Neural progenitor cell (in vitro differentiated cells): Measurements from ENCODE around the gene SVIP. TPM values are rescaled to one million over a fixed set of nuclear protein-coding genes. Genes with fewer than 3 reads are reported as not detected.

Experiments
- DNase-seq: peaks from one replicate; pipeline ENCODE4 v3.0.0-alpha.2; 2016; ENCODE audit warnings: low spot score
- H2AFZ ChIP-seq: fragments of 200-600 bp; sonication (generic); replicated peaks from 2 replicates; pipeline ENCODE4 v1.6.1; 2016; ENCODE audit warnings: antibody characterized with exemption
- H3F3A ChIP-seq: fragments of 200-600 bp; sonication (generic); 2 replicates; pipeline ENCODE4 v1.6.1; 2016; ENCODE audit warnings: antibody characterized with exemption, low read depth
- H3K27ac ChIP-seq: fragments of 200-600 bp; sonication (generic); 2 replicates; pipeline ENCODE4 v1.5.1; 2016; ENCODE audit warnings: mild to moderate bottlenecking
- H3K27me3 ChIP-seq: fragments of 200-600 bp; sonication (generic); 2 replicates; pipeline ENCODE4 v1.6.1; 2016; ENCODE audit warnings: mild to moderate bottlenecking, moderate library complexity
- H3K36me3 ChIP-seq: fragments of 200-600 bp; sonication (generic); 2 replicates; pipeline ENCODE4 v1.5.1; 2016
- H3K4me1 ChIP-seq: fragments of 200-600 bp; sonication (generic); 2 replicates; pipeline ENCODE4 v1.6.1; 2016; ENCODE audit warnings: mixed run types
- H3K4me2 ChIP-seq: fragments of 200-600 bp; sonication (generic); 2 replicates; pipeline ENCODE4 v1.6.1; 2016
- H3K4me3 ChIP-seq: fragments of 200-600 bp; sonication (generic); 2 replicates; pipeline ENCODE4 v1.5.1; 2016
- H3K79me2 ChIP-seq: fragments of 200-600 bp; sonication (generic); 2 replicates; pipeline ENCODE4 v1.6.1; 2016; ENCODE audit warnings: low read depth
- H3K9ac ChIP-seq: fragments of 200-600 bp; sonication (generic); 2 replicates; pipeline ENCODE4 v1.6.1; 2016
- H3K9me3 ChIP-seq: fragments of 200-600 bp; sonication (generic); 2 replicates; pipeline ENCODE4 v1.5.1; 2016; ENCODE audit warnings: low read depth
- H4K20me1 ChIP-seq: fragments of 200-600 bp; sonication (generic); 2 replicates; pipeline ENCODE4 v1.6.1; 2016; ENCODE audit warnings: low read depth
- H3K27ac Mint-ChIP-seq: 3 replicates; pipeline ENCODE4 v1.8.0; 2021; ENCODE audit warnings: mixed read lengths
- H3K27me3 Mint-ChIP-seq: 2 replicates; pipeline ENCODE4 v1.8.0; 2022; ENCODE audit warnings: low read depth, mild to moderate bottlenecking, inconsistent platforms, moderate library complexity, mixed read lengths; ENCODE audit not compliant: insufficient read depth
- H3K36me3 Mint-ChIP-seq: 3 replicates; pipeline ENCODE4 v1.8.0; 2021; ENCODE audit warnings: mixed read lengths
- H3K4me1 Mint-ChIP-seq: 3 replicates; pipeline ENCODE4 v1.8.0; 2021; ENCODE audit warnings: mixed read lengths
- H3K4me3 Mint-ChIP-seq: 3 replicates; pipeline ENCODE4 v1.8.0; 2021; ENCODE audit warnings: mild to moderate bottlenecking, moderate library complexity, mixed read lengths
- H3K9me3 Mint-ChIP-seq: 3 replicates; pipeline ENCODE4 v1.8.0; 2020; ENCODE audit warnings: mixed read lengths
- CTCF ChIP-seq: fragments of 200-600 bp; sonication (generic); IDR thresholded peaks from 2 replicates; pipeline ENCODE4 v1.5.1; 2017; ENCODE audit warnings: antibody characterized with exemption, mild to moderate bottlenecking
- EZH2 ChIP-seq: fragments of 200-600 bp; sonication (generic); IDR thresholded peaks from 2 replicates; pipeline ENCODE4 v1.6.1; 2017; ENCODE audit warnings: antibody characterized with exemption, mild to moderate bottlenecking, moderate library complexity
- EZH2phosphoT487 ChIP-seq: fragments of 200-600 bp; sonication (generic); IDR thresholded peaks from 2 replicates; pipeline ENCODE4 v1.6.1; 2017; ENCODE audit warnings: antibody characterized with exemption
- total RNA-seq: library from RNA; depleted of rRNA; stranded (reverse); fragments of >200 nt; gene quantifications from 2 replicates; pipeline ENCODE4 v1.2.3, GENCODE V29; 2015; ENCODE audit warnings: low replicate concordance

SVIP gene
- total RNA-seq, 1 donor from 2014 or later: 12.5 TPM

- H2AFZ ChIP-seq: no peak overlapping the region
- H3K27me3 Mint-ChIP-seq: peaks cover 2% of the 10 kb centered on the region
- peak overlapping the region; percentile 40 for H3K4me2 ChIP-seq
- peaks cover 6% of the 10 kb centered on the region for H3K36me3 ChIP-seq
- no peaks in the 10 kb centered on the region for H3K36me3 Mint-ChIP-seq
- H3K27ac ChIP-seq: no peak overlapping the region
- no peaks in the 10 kb centered on the region for H4K20me1 ChIP-seq
- H3K9ac ChIP-seq: no peak overlapping the region
- H3K4me3 ChIP-seq: peak overlapping the region; percentile 86
- no peak for DNase-seq
- TF ChIP-seq CTCF (no peak), EZH2phosphoT487 (no peak), EZH2 (no peak)
- H3F3A ChIP-seq: no peaks in the 10 kb centered on the region
- H3K4me1 Mint-ChIP-seq: peaks cover 8% of the 10 kb centered on the region
- peaks cover 11% of the 10 kb centered on the region for H3K27me3 ChIP-seq
- no peaks in the 10 kb centered on the region for H3K9me3 ChIP-seq
- H3K9me3 Mint-ChIP-seq: no peaks in the 10 kb centered on the region
- no peak overlapping the region for H3K27ac Mint-ChIP-seq
- peak overlapping the region; percentile 96 for H3K4me3 Mint-ChIP-seq
- H3K79me2 ChIP-seq: no peaks in the 10 kb centered on the region
- peaks cover 15% of the 10 kb centered on the region for H3K4me1 ChIP-seq
These were observed 447 bp upstream of the SVIP start for GRCh38 chr11:22830082-22830414.

- no peaks in the 10 kb centered on the region for H3K9me3 Mint-ChIP-seq
- Histone ChIP-seq H3K27ac (no peak overlapping the region), H2AFZ (no peak overlapping the region), H3K4me1 (peaks cover 15% of the 10 kb centered on the region), H3K79me2 (no peaks in the 10 kb centered on the region), H3K9me3 (no peaks in the 10 kb centered on the region), H3K36me3 (peaks cover 6% of the 10 kb centered on the region), H3K9ac (no peak overlapping the region), H3K4me3 (peak overlapping the region; percentile 86), H3K4me2 (peak overlapping the region; percentile 87), H4K20me1 (no peaks in the 10 kb centered on the region), H3K27me3 (peaks cover 11% of the 10 kb centered on the region), H3F3A (no peaks in the 10 kb centered on the region)
- H3K4me1 Mint-ChIP-seq: peaks cover 8% of the 10 kb centered on the region
- peak overlapping the region; percentile 96 for H3K4me3 Mint-ChIP-seq
- no peak overlapping the region for H3K27ac Mint-ChIP-seq
- no peak for TF ChIP-seq CTCF
- TF ChIP-seq EZH2phosphoT487: no peak
- no peak for TF ChIP-seq EZH2
- H3K36me3 Mint-ChIP-seq: peaks cover 8% of the 10 kb centered on the region
- H3K27me3 Mint-ChIP-seq: peaks cover 2% of the 10 kb centered on the region
- DNase-seq: no peak
These were observed 1.2 kb downstream of the SVIP start for GRCh38 chr11:22828373-22828772.

GRCh38 chr11:22822203-22822602, 7.4 kb downstream of the SVIP start:
- TF ChIP-seq CTCF (no peak), EZH2 (no peak), EZH2phosphoT487 (no peak)

More at GRCh38 chr11:22822203-22822602, 7.4 kb downstream of the SVIP start:
- no peaks in the 10 kb centered on the region for H3K4me1 ChIP-seq
- no peak overlapping the region for H3K4me3 ChIP-seq
- H3F3A ChIP-seq: no peaks in the 10 kb centered on the region
- H3K9me3 ChIP-seq: no peaks in the 10 kb centered on the region
- Mint-ChIP-seq H3K9me3 (no peaks in the 10 kb centered on the region), H3K27ac (no peak overlapping the region), H3K4me1 (no peaks in the 10 kb centered on the region), H3K36me3 (peaks cover 25% of the 10 kb centered on the region), H3K4me3 (no peak overlapping the region), H3K27me3 (no peaks in the 10 kb centered on the region)
- H3K27me3 ChIP-seq: no peaks in the 10 kb centered on the region
- no peak overlapping the region for H3K27ac ChIP-seq
- H3K4me2 ChIP-seq: no peak overlapping the region
- peaks cover 6% of the 10 kb centered on the region for H3K36me3 ChIP-seq
- H2AFZ ChIP-seq: no peak overlapping the region
- H3K79me2 ChIP-seq: no peaks in the 10 kb centered on the region
- no peak for DNase-seq
- no peak overlapping the region for H3K9ac ChIP-seq
- H4K20me1 ChIP-seq: no peaks in the 10 kb centered on the region
